Right ventricle myocardium inferior (tissue), 1 donor: ENCODE measurements around the gene GEMIN5. TPM values are rescaled to one million over a fixed set of nuclear protein-coding genes. Genes with fewer than 3 reads are reported as not detected.

Source experiments
- total RNA-seq: library from RNA; stranded (reverse); fragmentation: NEBNext Ultra II Directional; extraction: Animal tissue kit (Norgen Biotek cat#: 25700); gene quantifications from one replicate; pipeline ENCODE4 v1.2.1, GENCODE V29; 2021
- donor health status: DM: no; HTN: yes; CAD: no; lungs with severe emphysema.

The GEMIN5 gene
- total RNA-seq, 1 donor from 2014 or later, result 13.0 TPM

Other genes starting within 250 kb of the GEMIN5 start
- gene LARP1, start 182.8 kb downstream of the GEMIN5 start, total RNA-seq, result 147 TPM
- gene FAXDC2, start 87.6 kb downstream of the GEMIN5 start, total RNA-seq, result 27.6 TPM
- 26.3 TPM for gene CNOT8, start 79.6 kb downstream of the GEMIN5 start, total RNA-seq
- 74.7 TPM for gene MRPL22, start 2.9 kb upstream of the GEMIN5 start, total RNA-seq
- gene KIF4B, start 75.5 kb upstream of the GEMIN5 start, total RNA-seq, result not detected